K562 (cell line): ENCODE data around the gene NRCAM. TPM values are rescaled to one million over a fixed set of nuclear protein-coding genes. Genes with fewer than 3 reads are reported as not detected.
A peak's percentile ranks its signal among the peaks of the same experiment; 100 is the strongest.

Experiments
- ATAC-seq: fragments of 200-7000 bp; cut with Tn5 transposase; 3 replicates; pipeline ENCODE4 v1.9.1; 2020; ENCODE audit warnings: moderate library complexity
- BruUV-seq: library from RNA; stranded (reverse); fragments of 400-500 nt; replicated peaks from 2 replicates; lab custom pipeline; 2021; lab: Mats Ljungman, UMichigan
- CTCF ChIA-PET: fragments of 300-600 bp; formaldehyde crosslinking; extraction: SDS; loops from one replicate; lab custom pipeline; 2021; ENCODE audit warnings: low intra/inter-chr PET ratio; lab: Yijun Ruan, JAX
- POLR2A ChIA-PET: fragments of 300-600, 350-650 bp; sonication (Branson Sonifier 250); formaldehyde crosslinking; extraction: SDS; loops from one replicate; lab custom pipeline; 2021; ENCODE audit warnings: antibody characterized with exemption, inconsistent platforms; lab: Yijun Ruan, JAX
- DNase-seq, 4 experiments: peaks; one replicate each; pipeline versions ENCODE4 v3.0.0 to v3.0.0-alpha.2; 2011 to 2018; ENCODE audit warnings: low spot score in 3 of 4, mixed read lengths in 3 of 4; ENCODE audit errors: extremely low read depth in 1 of 4
- FAIRE-seq: peaks from 2 replicates; lab custom pipeline; 2011; peaks lifted over from hg19 to GRCh38; lab: Jason Lieb, UNC
- H2AFZ ChIP-seq: 2 replicates; pipeline ENCODE4 v1.6.0; 2011; ENCODE audit warnings: low read depth, low read length, control low read depth, inconsistent platforms
- H3K27ac ChIP-seq: fragments of 200-600 bp; 3 replicates; pipeline ENCODE4 v1.8.0; 2011; ENCODE audit warnings: low read depth, mild to moderate bottlenecking, control low read depth, inconsistent platforms, low read length, moderate library complexity, mixed read lengths; ENCODE audit errors: extremely low read depth
- H3K27me3 ChIP-seq, 2 experiments: fragments of 300-600 bp in 1 of 2; 2 replicates in 1 of 2; 3 replicates in 1 of 2; pipeline versions ENCODE4 v1.6.0 to v1.8.0; 2011; ENCODE audit warnings: inconsistent platforms in 2 of 2, low read length in 2 of 2, mild to moderate bottlenecking in 1 of 2, mixed read lengths in 1 of 2, moderate library complexity in 1 of 2; ENCODE audit not compliant: control insufficient read depth in 2 of 2, insufficient read depth in 2 of 2
- H3K36me3 ChIP-seq: fragments of 300-600 bp; 3 replicates; pipeline ENCODE4 v1.8.0; 2011; ENCODE audit warnings: mild to moderate bottlenecking, low read length, inconsistent platforms; ENCODE audit not compliant: control insufficient read depth, insufficient read depth
- H3K4me1 ChIP-seq, 2 experiments: fragments of 200-600 bp in 1 of 2; replicated peaks in 1 of 2; 2 replicates in 1 of 2; 3 replicates in 1 of 2; pipeline versions ENCODE4 v1.5.1 to v1.8.0; 2011; ENCODE audit warnings: inconsistent platforms in 2 of 2, low read length in 2 of 2, mild to moderate bottlenecking in 1 of 2, mixed read lengths in 1 of 2, moderate library complexity in 1 of 2; ENCODE audit not compliant: control insufficient read depth in 2 of 2, insufficient read depth in 2 of 2
- H3K4me2 ChIP-seq: 2 replicates; pipeline ENCODE4 v1.6.1; 2011; ENCODE audit warnings: low read length, control low read depth, inconsistent platforms, mixed read lengths; ENCODE audit not compliant: insufficient read depth
- H3K4me3 ChIP-seq: fragments of 200-600 bp; sonication (generic), shearing (Covaris generic); 2 replicates; pipeline ENCODE4 v1.5.1; 2016; ENCODE audit warnings: control low read depth, inconsistent platforms
- H3K79me2 ChIP-seq: fragments of 200-600 bp; 3 replicates; pipeline ENCODE4 v1.8.0; 2011; ENCODE audit warnings: low read length, inconsistent platforms; ENCODE audit not compliant: control insufficient read depth, insufficient read depth
- H3K9ac ChIP-seq, 2 experiments: 2 replicates each; pipeline versions ENCODE4 v1.6.0 to v1.6.1; 2011; ENCODE audit warnings: low read depth in 2 of 2, low read length in 2 of 2, control low read depth in 1 of 2, inconsistent platforms in 1 of 2, mild to moderate bottlenecking in 1 of 2, mixed read lengths in 1 of 2; ENCODE audit not compliant: insufficient read depth in 1 of 2
- H3K9me1 ChIP-seq: one replicate; pipeline ENCODE4 v1.6.0; 2011; ENCODE audit warnings: inconsistent platforms, mild to moderate bottlenecking, low read length, moderate library complexity; ENCODE audit not compliant: control insufficient read depth, insufficient read depth
- H3K9me3 ChIP-seq: replicated peaks from 2 replicates; pipeline ENCODE4 v1.5.1; 2011; ENCODE audit warnings: low read depth, low read length, inconsistent platforms; ENCODE audit not compliant: control insufficient read depth, insufficient read depth
- H4K20me1 ChIP-seq: replicated peaks from 2 replicates; pipeline ENCODE4 v1.6.1; 2011; ENCODE audit warnings: low read length, inconsistent platforms, mixed read lengths; ENCODE audit not compliant: control insufficient read depth, insufficient read depth
- ATF2 ChIP-seq: sonication (generic); formaldehyde crosslinking; IDR thresholded peaks from 2 replicates; pipeline ENCODE4 v1.8.1; 2022; ENCODE audit warnings: missing genetic modification reagents
- HDAC6 ChIP-seq: IDR thresholded peaks from 2 replicates; pipeline ENCODE4 v1.6.1; 2012; ENCODE audit warnings: low read depth, mild to moderate bottlenecking, control low read depth, inconsistent platforms, low read length, moderate library complexity
- JUND ChIP-seq, 2 experiments: IDR thresholded peaks; 2 replicates in 1 of 2; 3 replicates in 1 of 2; pipeline ENCODE4 v1.6.1; 2011; ENCODE audit warnings: borderline replicate concordance in 2 of 2, low read depth in 2 of 2, low read length in 2 of 2, improper control_type of control experiment in 1 of 2, missing biosample characterization in 1 of 2, missing genetic modification characterization in 1 of 2, missing genetic modification reagents in 1 of 2
- MGA ChIP-seq: fragments of 450-650 bp; IDR thresholded peaks from 2 replicates; pipeline ENCODE4 v1.6.1; 2016; ENCODE audit warnings: mild to moderate bottlenecking, moderate library complexity
- NR4A1 ChIP-seq, 2 experiments: fragments of 250-450 bp in 1 of 2; fragments of 450-650 bp in 1 of 2; sonication (Bioruptor Pico) in 1 of 2; IDR thresholded peaks; 2 replicates each; pipeline versions ENCODE4 v1.4.0 to v1.6.1; 2016 to 2020; ENCODE audit warnings: mild to moderate bottlenecking in 2 of 2, missing compliant biosample characterization in 1 of 2, missing genetic modification characterization in 1 of 2, moderate library complexity in 1 of 2
- SP2 ChIP-seq: IDR thresholded peaks from 2 replicates; pipeline ENCODE4 v1.6.1; 2011; ENCODE audit warnings: mild to moderate bottlenecking, low read depth, low read length, moderate library complexity; ENCODE audit not compliant: poor library complexity, severe bottlenecking; ENCODE audit errors: extremely low read depth
- ZNF384 ChIP-seq: IDR thresholded peaks from 2 replicates; pipeline ENCODE4 v1.6.1; 2012; ENCODE audit warnings: low read depth, low read length, improper control_type of control experiment
- WGBS: fragments of 100-300 bp; shearing (Covaris generic); methylation state at CpG from one replicate; pipeline ENCODE4 v1.1.6; 2016; ENCODE audit warnings: low coverage, mixed read lengths; ENCODE audit not compliant: insufficient coverage; ENCODE audit errors: missing lambda C conversion rate; 5-methylcytosine and 5-hydroxymethylcytosine counted together
- in situ Hi-C: fragments of 300-500 bp; cut with MboI; formaldehyde crosslinking; loops from 4 replicates; pipeline ENCODE4 v1.15.0; 2018; ENCODE audit warnings: inconsistent platforms, mixed read lengths
- intact Hi-C: fragments of 100-400 bp; cut with micrococcal nuclease; formaldehyde crosslinking; loops from 2 replicates; pipeline ENCODE4 v1.14.2; 2022
- polyA plus RNA-seq, 8 experiments: library from polyadenylated mRNA; depleted of rRNA in 4 of 8; stranded (reverse) in 5 of 8; unstranded in 3 of 8; fragments of >200 nt; fragmentation: Nextera tagmentation in 2 of 8; fragmentation: Illumina TruSeq in 1 of 8; extraction: Ambion mirVana in 2 of 8; extraction: Trizol in 1 of 8; gene quantifications; 2 replicates each; pipeline versions ENCODE4 v1.2.1 to v1.2.3, GENCODE V29; 2011 to 2014; ENCODE audit warnings: inconsistent platforms in 1 of 8, missing spikeins in 1 of 8
- total RNA-seq, 7 experiments: library from RNA; depleted of rRNA in 6 of 7; stranded (reverse); fragments of >200 nt in 6 of 7; fragmentation: Illumina TruSeq in 2 of 7; extraction: Trizol in 2 of 7; gene quantifications; 2 replicates each; pipeline versions ENCODE4 v1.2.1 to v1.2.3, GENCODE V29; 2011 to 2021; ENCODE audit warnings: low replicate concordance in 1 of 7

The NRCAM gene
- total and polyA plus RNA-seq, 9 of the 15 experiments (the other 6 are each of a cell fraction or from before 2014, with no cell fraction given), result 0.03 to 0.54 (median 0.12) TPM; not detected in 1

GRCh38 chr7:108132551-108133265 lies 323.5 kb downstream of the NRCAM start:
- Histone ChIP-seq H3K9me1 (no peaks in the 10 kb centered on the region), H3K4me1 (peaks cover 0 to 8% of the 10 kb centered on the region in 2 experiments; a peak in 3 of 5 replicates), H3K9ac (no peak overlapping the region), H2AFZ (peak overlapping the region; percentile 4), H4K20me1 (no peaks in the 10 kb centered on the region), H3K9me3 (no peaks in the 10 kb centered on the region), H3K4me2 (no peak overlapping the region), H3K36me3 (no peaks in the 10 kb centered on the region), H3K27ac (no peak overlapping the region), H3K79me2 (no peaks in the 10 kb centered on the region), H3K27me3 (no peaks in the 10 kb centered on the region), H3K4me3 (no peak overlapping the region)
- FAIRE-seq (no peak), DNase-seq (no peak), ATAC-seq (no peak)
- CTCF ChIA-PET, result no interaction called here
- in situ Hi-C loops, result loop anchor here (25.0 kb wide), 2 partner anchors 395 to 920 kb away; partner anchors contain the start of gene CBLL1
- POLR2A ChIA-PET, result interaction anchor here (0.9 to 1.2 kb wide), 2 partner anchors 9 to 13 kb away, joined by 3 to 4 read pairs; no protein-coding TSS in a partner anchor
- BruUV-seq, result no TSS peak
- WGBS, result 59% methylated on average over 13 of the region's 13 CpGs
- intact Hi-C loops, result no loop called here
- TF ChIP-seq SP2 (no peak), JUND (IDR thresholded peaks at IDR 0.05; ENCODE audit: borderline replicate concordance, low read depth, low read length) (no peak), JUND (tag; IDR thresholded peaks at IDR 0.05; ENCODE audit: borderline replicate concordance, low read depth, low read length) (no peak), ZNF384 (no peak), NR4A1 (CRISPR knock-in tag; IDR thresholded peaks at IDR 0.05) (no peak), NR4A1 (tag; IDR thresholded peaks at IDR 0.05) (no peak), HDAC6 (no peak), MGA (no peak), ATF2 (CRISPR knock-in tag) (no peak)
